Astrocyte of the spinal cord (primary cell): ENCODE data around the gene TUBA1C.
A peak's percentile ranks its signal among the peaks of the same experiment; 100 is the strongest.
"Not testable (repeated sequence)": the region's sequence is repeated elsewhere in the genome, so short reads cannot be mapped to it uniquely, and the experiment has no call there.

Experiments used
- DNase-seq: peaks from one replicate; pipeline ENCODE4 v3.0.0; 2011; ENCODE audit warnings: low read depth, low spot score
- H3K4me3 ChIP-seq: 2 replicates; pipeline ENCODE4 v1.5.1; 2011; ENCODE audit warnings: low read depth, mild to moderate bottlenecking, low read length, moderate library complexity
- in situ Hi-C: cut with HindIII; loops from 2 replicates; pipeline ENCODE4 v1.10.0; 2017; ENCODE audit warnings: low sequenced_read_pairs
- TF ChIP-seq, protein P1 (sequence below): IDR thresholded peaks from 2 replicates; pipeline ENCODE4 v1.5.1; 2012; ENCODE audit warnings: low read depth, mild to moderate bottlenecking, low read length, inconsistent platforms

TUBA1C gene

DNA sequence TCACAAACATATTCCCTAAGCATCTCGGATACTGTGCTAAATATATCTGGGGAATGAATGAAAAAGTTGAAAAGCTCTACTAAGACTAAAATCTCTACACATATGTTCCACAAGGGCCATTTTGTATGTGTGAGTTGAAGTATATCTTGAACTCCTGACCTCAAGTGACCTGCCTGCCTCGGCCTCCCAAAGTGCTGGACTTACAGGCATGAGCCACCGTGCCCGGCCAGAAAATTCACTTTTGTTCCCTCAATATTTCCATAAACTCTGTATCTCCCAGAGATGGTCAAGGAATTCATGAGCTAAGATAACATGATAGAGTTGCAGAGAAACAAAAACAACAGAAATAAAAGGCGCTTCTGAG lies 1.5 kb upstream of the TUBA1C start:
- TF ChIP-seq, protein P1, sequence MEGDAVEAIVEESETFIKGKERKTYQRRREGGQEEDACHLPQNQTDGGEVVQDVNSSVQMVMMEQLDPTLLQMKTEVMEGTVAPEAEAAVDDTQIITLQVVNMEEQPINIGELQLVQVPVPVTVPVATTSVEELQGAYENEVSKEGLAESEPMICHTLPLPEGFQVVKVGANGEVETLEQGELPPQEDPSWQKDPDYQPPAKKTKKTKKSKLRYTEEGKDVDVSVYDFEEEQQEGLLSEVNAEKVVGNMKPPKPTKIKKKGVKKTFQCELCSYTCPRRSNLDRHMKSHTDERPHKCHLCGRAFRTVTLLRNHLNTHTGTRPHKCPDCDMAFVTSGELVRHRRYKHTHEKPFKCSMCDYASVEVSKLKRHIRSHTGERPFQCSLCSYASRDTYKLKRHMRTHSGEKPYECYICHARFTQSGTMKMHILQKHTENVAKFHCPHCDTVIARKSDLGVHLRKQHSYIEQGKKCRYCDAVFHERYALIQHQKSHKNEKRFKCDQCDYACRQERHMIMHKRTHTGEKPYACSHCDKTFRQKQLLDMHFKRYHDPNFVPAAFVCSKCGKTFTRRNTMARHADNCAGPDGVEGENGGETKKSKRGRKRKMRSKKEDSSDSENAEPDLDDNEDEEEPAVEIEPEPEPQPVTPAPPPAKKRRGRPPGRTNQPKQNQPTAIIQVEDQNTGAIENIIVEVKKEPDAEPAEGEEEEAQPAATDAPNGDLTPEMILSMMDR, result no peak
- H3K4me3 ChIP-seq, result peak overlapping the region; percentile 88
- in situ Hi-C loops, result no loop called here
- no peak for DNase-seq

DNA sequence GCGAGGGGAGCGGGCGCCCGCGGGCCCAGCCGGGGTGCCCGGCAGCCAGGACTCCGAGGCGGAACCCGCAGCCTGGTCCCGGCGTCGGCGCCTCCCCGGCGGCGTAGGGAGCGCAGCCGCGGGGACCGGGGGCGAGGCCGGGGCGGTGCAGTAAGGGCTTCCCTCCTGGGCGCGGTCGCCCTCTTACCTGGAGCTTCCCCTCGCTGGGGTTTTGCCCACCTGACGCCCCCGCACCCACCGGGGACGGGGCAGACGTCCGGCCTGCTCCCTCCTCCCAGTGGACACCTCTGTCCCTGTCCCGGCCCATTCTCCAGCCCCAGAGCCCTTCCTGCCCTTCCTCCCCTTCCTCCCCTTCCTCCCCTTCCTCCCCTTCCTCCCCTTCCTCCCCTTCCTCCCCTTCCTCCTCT lies 413 bp upstream of the TUBA1C start:
- peak overlapping the region; percentile 88 for H3K4me3 ChIP-seq
- in situ Hi-C loops, result no loop called here
- TF ChIP-seq, protein P1, result no peak
- DNase-seq, result no peak

DNA sequence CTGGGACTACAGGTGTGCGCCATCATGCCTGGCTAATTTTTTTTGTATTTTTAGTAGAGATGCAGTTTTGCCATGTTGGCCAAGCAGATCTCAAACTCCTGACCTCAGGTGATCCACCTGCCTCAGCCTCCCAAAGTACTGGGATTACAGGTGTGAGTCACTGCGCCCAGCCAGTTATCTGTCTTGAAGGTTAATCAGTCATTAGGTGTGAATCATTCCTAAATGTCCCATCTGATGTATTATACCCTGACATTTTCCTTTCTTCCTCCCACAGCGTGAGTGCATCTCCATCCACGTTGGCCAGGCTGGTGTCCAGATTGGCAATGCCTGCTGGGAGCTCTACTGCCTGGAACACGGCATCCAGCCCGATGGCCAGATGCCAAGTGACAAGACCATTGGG lies 4.3 kb downstream of the TUBA1C start:
- in situ Hi-C loops, DNase-seq: not testable (repeated sequence)
- peak overlapping the region; percentile 88 for H3K4me3 ChIP-seq

DNA sequence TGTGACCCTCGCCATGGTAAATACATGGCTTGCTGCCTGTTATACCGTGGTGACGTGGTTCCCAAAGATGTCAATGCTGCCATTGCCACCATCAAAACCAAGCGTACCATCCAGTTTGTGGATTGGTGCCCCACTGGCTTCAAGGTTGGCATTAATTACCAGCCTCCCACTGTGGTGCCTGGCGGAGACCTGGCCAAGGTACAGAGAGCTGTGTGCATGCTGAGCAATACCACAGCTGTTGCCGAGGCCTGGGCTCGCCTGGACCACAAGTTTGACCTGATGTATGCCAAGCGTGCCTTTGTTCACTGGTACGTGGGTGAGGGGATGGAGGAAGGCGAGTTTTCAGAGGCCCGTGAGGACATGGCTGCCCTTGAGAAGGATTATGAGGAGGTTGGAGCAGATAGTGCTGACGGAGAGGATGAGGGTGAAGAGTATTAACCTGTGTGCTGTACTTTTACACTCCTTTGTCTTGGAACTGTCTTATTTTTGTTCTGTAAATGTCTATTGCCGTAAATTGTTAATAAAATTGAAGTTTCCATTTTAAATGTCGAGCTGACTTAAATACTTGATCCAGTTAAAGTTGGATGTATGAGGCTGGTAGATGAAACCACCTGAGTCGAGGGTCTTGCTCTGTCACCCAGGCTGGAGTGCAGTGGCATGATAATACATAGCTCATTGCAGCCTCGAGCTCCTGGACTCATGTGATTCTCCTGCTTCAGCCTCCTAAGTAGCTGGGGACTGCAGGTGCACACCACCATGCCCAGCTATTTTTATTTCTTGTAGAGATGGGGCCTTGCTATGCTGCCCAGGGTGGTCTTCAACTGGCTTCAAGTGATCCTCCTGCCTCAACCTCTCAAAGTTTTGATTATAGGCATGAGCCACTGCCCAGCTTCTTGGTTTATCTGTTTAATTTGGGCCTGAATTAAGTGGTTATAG lies 8.2 kb downstream of the TUBA1C start:
- in situ Hi-C loops, result no loop called here
- no peak for DNase-seq
- TF ChIP-seq, protein P1, result no peak
- no peak overlapping the region for H3K4me3 ChIP-seq

DNA sequence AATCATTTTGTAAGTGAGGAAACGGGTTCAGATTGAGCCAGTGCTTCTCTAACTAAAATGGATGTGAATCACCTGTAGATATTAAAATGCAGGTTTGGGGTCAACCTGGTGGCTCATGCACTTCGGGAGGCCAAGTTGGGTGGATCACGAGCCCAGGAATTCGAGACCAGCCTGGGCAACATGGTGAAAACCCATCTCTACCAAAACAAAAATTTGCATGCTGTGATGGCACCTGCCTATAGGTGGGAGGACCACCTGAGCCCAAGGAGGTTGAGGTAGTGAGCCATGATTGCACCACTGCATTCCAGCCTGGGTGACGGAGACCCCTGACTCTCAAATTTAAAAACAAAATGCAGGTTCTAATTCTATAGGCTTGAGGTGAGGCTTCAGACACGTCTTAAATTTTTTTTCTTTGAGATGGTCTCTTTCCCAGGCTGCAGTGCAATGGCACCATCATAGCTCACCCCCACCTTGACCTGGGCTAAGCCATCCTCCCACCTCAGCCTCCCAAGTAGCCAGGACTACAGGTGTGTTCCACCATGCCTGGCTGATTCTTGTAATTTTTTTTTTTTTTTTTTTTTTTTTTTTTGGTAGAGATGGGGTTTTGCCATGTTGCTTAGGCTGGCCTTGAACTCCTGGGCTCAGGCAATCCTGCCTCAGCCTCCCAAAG lies 9.0 kb downstream of the TUBA1C start:
- TF ChIP-seq, protein P1, result no peak
- no peak overlapping the region for H3K4me3 ChIP-seq
- DNase-seq, result no peak
- in situ Hi-C loops, result no loop called here

DNA sequence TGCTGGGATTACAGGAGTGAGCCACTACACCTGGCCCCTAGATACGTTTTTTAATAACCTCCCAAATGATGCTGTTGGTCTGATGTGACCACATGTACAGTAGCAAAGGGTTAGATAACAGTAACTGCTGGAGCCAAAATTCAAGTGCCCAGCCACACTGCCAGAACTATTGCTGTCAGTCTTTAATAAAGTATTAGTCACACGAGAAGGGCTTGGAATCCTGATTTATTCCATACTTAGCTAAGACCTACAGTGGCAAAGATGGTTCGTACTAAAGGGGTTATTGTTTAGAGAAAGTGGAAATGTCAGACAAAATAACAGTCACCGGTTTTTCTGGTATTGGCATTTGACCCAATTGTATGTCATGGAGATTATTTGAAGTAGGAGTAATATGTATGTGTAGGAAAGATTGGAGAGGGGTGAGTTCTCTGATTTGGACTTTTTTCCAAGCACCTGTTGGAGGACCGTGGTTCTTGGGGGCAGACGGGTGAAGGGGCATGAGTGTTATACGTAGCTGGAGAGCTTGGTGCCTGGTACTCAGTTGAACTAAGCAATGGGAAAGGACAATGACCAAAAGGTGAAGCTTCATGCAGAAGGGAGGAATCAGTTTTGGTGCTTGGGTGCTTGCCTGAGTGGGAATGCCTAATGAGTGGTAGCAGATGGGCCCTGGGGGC lies 9.7 kb downstream of the TUBA1C start:
- DNase-seq, result no peak
- H3K4me3 ChIP-seq, result no peak overlapping the region
- in situ Hi-C loops, result no loop called here
- TF ChIP-seq, protein P1, result no peak
